HepG2 (cell line): ENCODE results near the gene MLX. TPM values are rescaled to one million over a fixed set of nuclear protein-coding genes. Genes with fewer than 3 reads are reported as not detected.

Source experiments
- AKNA ChIP-seq: sonication (generic); formaldehyde crosslinking; IDR thresholded peaks from 2 replicates; pipeline ENCODE4 v1.4.0; 2020; ENCODE audit warnings: missing genetic modification reagents, borderline replicate concordance
- ASH2L ChIP-seq: fragments of 300-600, 200-600 bp; sonication (generic); IDR thresholded peaks from 2 replicates; pipeline ENCODE4 v1.7.0; 2017; ENCODE audit warnings: low read depth, mild to moderate bottlenecking, moderate library complexity, mixed read lengths, low read length; ENCODE audit not compliant: insufficient read length
- CAMTA2 ChIP-seq: sonication (generic); formaldehyde crosslinking; IDR thresholded peaks from 2 replicates; pipeline ENCODE4 v1.4.0; 2020; ENCODE audit warnings: mild to moderate bottlenecking, missing genetic modification reagents, borderline replicate concordance
- FIP1L1 ChIP-seq: fragments of 200-400 bp; formaldehyde crosslinking; IDR thresholded peaks from 2 replicates; pipeline ENCODE4 v1.6.1; 2018; ENCODE audit warnings: low read depth, mild to moderate bottlenecking, low read length, moderate library complexity, borderline replicate concordance; ENCODE audit not compliant: insufficient read depth
- HIVEP1 ChIP-seq: sonication (generic); formaldehyde crosslinking; IDR thresholded peaks from 2 replicates; pipeline ENCODE4 v1.4.0; 2020; ENCODE audit warnings: mild to moderate bottlenecking, missing genetic modification reagents
- MXI1 ChIP-seq: IDR thresholded peaks from 3 replicates; pipeline ENCODE4 v1.6.1; 2012; ENCODE audit warnings: low read depth, low read length, inconsistent platforms, borderline replicate concordance
- NFE2L2 ChIP-seq: fragments of 150-350 bp; IDR thresholded peaks from 2 replicates; pipeline ENCODE4 v1.6.1; 2014; ENCODE audit warnings: low read length
- NFRKB ChIP-seq: fragments of 450-650 bp; IDR thresholded peaks from 2 replicates; pipeline ENCODE4 v1.6.1; 2017
- NONO ChIP-seq, 2 experiments: fragments of 450-650 bp in 1 of 2; sonication (generic) in 1 of 2; formaldehyde crosslinking in 1 of 2; IDR thresholded peaks in 1 of 2; conservative IDR thresholded peaks in 1 of 2; 2 replicates each; pipeline versions ENCODE4 v1.6.1 to v1.8.0; 2017 to 2022; ENCODE audit warnings: mild to moderate bottlenecking in 1 of 2, missing genetic modification reagents in 1 of 2, moderate library complexity in 1 of 2
- PRMT3 ChIP-seq: sonication (generic); formaldehyde crosslinking; IDR thresholded peaks from 2 replicates; pipeline ENCODE4 v1.8.1; 2022; ENCODE audit warnings: low read depth, mild to moderate bottlenecking, moderate library complexity, missing genetic modification reagents, borderline replicate concordance
- SMYD3 ChIP-seq: sonication (generic); formaldehyde crosslinking; IDR thresholded peaks from 2 replicates; pipeline ENCODE4 v1.8.1; 2023; ENCODE audit warnings: mild to moderate bottlenecking, missing genetic modification reagents
- SNRNP70 ChIP-seq: fragments of 200-400 bp; formaldehyde crosslinking; IDR thresholded peaks from 2 replicates; pipeline ENCODE4 v1.6.1; 2017; ENCODE audit warnings: mild to moderate bottlenecking, low read depth, low read length, moderate library complexity
- SRF ChIP-seq: IDR thresholded peaks from 2 replicates; pipeline ENCODE4 v1.6.1; 2011; ENCODE audit warnings: mild to moderate bottlenecking, low read depth, low read length, moderate library complexity
- SSRP1 ChIP-seq: IDR thresholded peaks from 2 replicates; pipeline ENCODE4 v1.6.1; 2016; ENCODE audit warnings: control low read depth
- ZFP41 ChIP-seq: sonication (generic); formaldehyde crosslinking; IDR thresholded peaks from 2 replicates; pipeline ENCODE4 v1.4.0; 2020; ENCODE audit warnings: mild to moderate bottlenecking, missing genetic modification reagents, borderline replicate concordance
- ZFP82 ChIP-seq: sonication (generic); formaldehyde crosslinking; IDR thresholded peaks from 2 replicates; pipeline ENCODE4 v1.5.1; 2020; ENCODE audit warnings: mild to moderate bottlenecking, missing genetic modification reagents, borderline replicate concordance
- ZNF276 ChIP-seq: sonication (generic); formaldehyde crosslinking; IDR thresholded peaks from 2 replicates; pipeline ENCODE4 v1.4.0; 2020; ENCODE audit warnings: mild to moderate bottlenecking, low read depth, missing genetic modification reagents
- ZNF572 ChIP-seq: sonication (generic); formaldehyde crosslinking; IDR thresholded peaks from 2 replicates; pipeline ENCODE4 v1.5.1; 2020; ENCODE audit warnings: mild to moderate bottlenecking, missing genetic modification reagents
- ZNF619 ChIP-seq: sonication (generic); formaldehyde crosslinking; IDR thresholded peaks from 2 replicates; pipeline ENCODE4 v1.4.0; 2020; ENCODE audit warnings: mild to moderate bottlenecking, missing genetic modification reagents
- ZNF883 ChIP-seq: sonication (generic); formaldehyde crosslinking; IDR thresholded peaks from 2 replicates; pipeline ENCODE4 v1.5.1; 2020; ENCODE audit warnings: mild to moderate bottlenecking, missing genetic modification reagents; ENCODE audit errors: not compliant biosample characterization
- polyA plus RNA-seq, 8 experiments: library from polyadenylated mRNA; depleted of rRNA in 3 of 8; stranded (reverse) in 7 of 8; unstranded in 1 of 8; fragments of >200 nt; fragmentation: Illumina TruSeq in 4 of 8; extraction: Trizol in 4 of 8; gene quantifications; 2 replicates each; pipeline versions ENCODE4 v1.2.1 to v1.2.3, GENCODE V29; 2011 to 2016; ENCODE audit warnings: low read depth in 4 of 8, missing spikeins in 1 of 8, mixed read lengths in 1 of 8; ENCODE audit not compliant: insufficient read depth in 1 of 8
- total RNA-seq, 5 experiments: library from RNA; depleted of rRNA; stranded (reverse); fragments of >200 nt; fragmentation: Illumina TruSeq; extraction: Trizol; gene quantifications; 2 replicates each; pipeline ENCODE4 v1.2.3, GENCODE V29; 2016; ENCODE audit warnings: low read depth in 1 of 5
- TF ChIP-seq, protein P1 (sequence below): sonication (generic); formaldehyde crosslinking; IDR thresholded peaks from 2 replicates; pipeline ENCODE4 v1.8.1; 2023; ENCODE audit warnings: mild to moderate bottlenecking, moderate library complexity, missing genetic modification reagents

Gene MLX
- total and polyA plus RNA-seq, 2 of the 13 experiments (the other 11 are each of a cell fraction or from before 2014, with no cell fraction given), result 38.9 to 74.4 TPM

GRCh38 chr17:42554250-42555121 lies 12.4 kb upstream of the MLX start (continued):
- TF ChIP-seq ZNF276, result no peak; the same call in 1 of the 2 replicates
- TF ChIP-seq PRMT3 (CRISPR knock-in tag), result peak; percentile 26; the same call in 1 of the 2 replicates
- no peak for TF ChIP-seq NFRKB
- peak; percentile 85; the same call in 1 of the 3 replicates for TF ChIP-seq MXI1
- TF ChIP-seq ZNF572 (CRISPR knock-in tag), result peak; percentile 17; the same call in 1 of the 2 replicates
- peak; percentile 59 for TF ChIP-seq ZNF883 (CRISPR knock-in tag)
- no peak for TF ChIP-seq SRF
- TF ChIP-seq NFE2L2, result no peak
- peak; percentile 95 for TF ChIP-seq HIVEP1
- peak; percentile 92; the same call in 1 of the 2 replicates for TF ChIP-seq ZFP82
- TF ChIP-seq, protein P1, sequence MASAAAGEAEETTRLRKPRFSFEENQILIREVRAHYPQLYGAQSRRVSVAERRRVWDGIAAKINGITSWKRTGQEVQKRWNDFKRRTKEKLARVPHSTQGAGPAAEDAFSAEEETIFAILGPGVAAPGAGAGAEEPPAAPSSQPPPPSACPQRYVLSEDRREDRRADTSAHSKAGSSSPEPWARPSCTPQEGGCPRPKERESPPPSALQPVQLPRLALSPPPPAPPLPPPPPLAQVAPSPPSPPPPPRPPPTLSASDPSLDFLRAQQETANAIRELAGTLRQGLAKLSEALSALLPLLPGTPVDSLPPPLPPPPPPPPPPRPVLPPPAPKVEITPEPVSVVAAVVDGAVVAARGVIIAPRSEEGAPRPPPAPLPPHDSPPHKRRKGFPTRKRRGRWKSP (CRISPR knock-in tag), result peak; percentile 99
- TF ChIP-seq ZNF619 (CRISPR knock-in tag), result no peak
- no peak for TF ChIP-seq SSRP1 (CRISPR knock-in tag)
- TF ChIP-seq ZFP41 (CRISPR knock-in tag), result no peak
- peak; percentile 77 for TF ChIP-seq ASH2L
- no peak for TF ChIP-seq FIP1L1
- no peak for TF ChIP-seq NONO (IDR thresholded peaks at IDR 0.05)
- peak; percentile 95 for TF ChIP-seq NONO (CRISPR knock-in tag; conservative IDR thresholded peaks at IDR 0.05)
- TF ChIP-seq AKNA, result no peak
- no peak for TF ChIP-seq SNRNP70
- TF ChIP-seq CAMTA2 (CRISPR knock-in tag), result 0 out of 2 replicates have a peak, but pooled peaks have one; percentile 18
- TF ChIP-seq SMYD3 (CRISPR knock-in tag), result no peak
